Choroid plexus epithelial cell (primary cell): ENCODE measurements around the gene KRCC1.

Experiments used
- DNase-seq: peaks from one replicate; pipeline ENCODE4 v3.0.0-alpha.2; 2010; ENCODE audit warnings: low read depth
- H3K4me3 ChIP-seq: 2 replicates; pipeline ENCODE4 v1.5.1; 2011; ENCODE audit warnings: low read depth, mild to moderate bottlenecking, control low read depth, low read length, moderate library complexity
- TF ChIP-seq, protein P1 (sequence below): conservative IDR thresholded peaks from 2 replicates; pipeline ENCODE4 v1.5.1; 2011; ENCODE audit warnings: low read depth, mild to moderate bottlenecking, control low read depth, inconsistent platforms, low read length, moderate library complexity

The KRCC1 gene

DNA sequence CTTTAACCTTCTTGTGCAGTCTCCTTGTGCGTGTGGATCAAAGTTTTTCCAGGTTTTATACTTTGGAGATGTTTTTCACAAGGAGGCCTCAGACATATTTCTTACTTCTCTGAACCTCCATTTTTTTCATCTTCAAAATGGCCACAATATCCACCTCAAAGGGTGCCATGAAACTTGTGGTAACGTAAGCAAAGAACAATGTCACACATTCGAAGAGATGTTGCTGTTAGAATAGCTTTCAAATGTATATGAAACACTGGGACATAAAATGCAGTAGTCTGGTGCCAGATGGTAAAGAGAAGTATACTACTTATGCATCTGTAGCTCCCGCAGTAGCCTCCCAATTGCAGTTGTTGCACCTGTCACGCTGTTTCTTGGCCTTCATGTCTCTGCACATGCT is 2.6 kb upstream of the KRCC1 start:
- no peak overlapping the region for H3K4me3 ChIP-seq
- DNase-seq: no peak
- TF ChIP-seq, protein P1, sequence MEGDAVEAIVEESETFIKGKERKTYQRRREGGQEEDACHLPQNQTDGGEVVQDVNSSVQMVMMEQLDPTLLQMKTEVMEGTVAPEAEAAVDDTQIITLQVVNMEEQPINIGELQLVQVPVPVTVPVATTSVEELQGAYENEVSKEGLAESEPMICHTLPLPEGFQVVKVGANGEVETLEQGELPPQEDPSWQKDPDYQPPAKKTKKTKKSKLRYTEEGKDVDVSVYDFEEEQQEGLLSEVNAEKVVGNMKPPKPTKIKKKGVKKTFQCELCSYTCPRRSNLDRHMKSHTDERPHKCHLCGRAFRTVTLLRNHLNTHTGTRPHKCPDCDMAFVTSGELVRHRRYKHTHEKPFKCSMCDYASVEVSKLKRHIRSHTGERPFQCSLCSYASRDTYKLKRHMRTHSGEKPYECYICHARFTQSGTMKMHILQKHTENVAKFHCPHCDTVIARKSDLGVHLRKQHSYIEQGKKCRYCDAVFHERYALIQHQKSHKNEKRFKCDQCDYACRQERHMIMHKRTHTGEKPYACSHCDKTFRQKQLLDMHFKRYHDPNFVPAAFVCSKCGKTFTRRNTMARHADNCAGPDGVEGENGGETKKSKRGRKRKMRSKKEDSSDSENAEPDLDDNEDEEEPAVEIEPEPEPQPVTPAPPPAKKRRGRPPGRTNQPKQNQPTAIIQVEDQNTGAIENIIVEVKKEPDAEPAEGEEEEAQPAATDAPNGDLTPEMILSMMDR: no peak

DNA sequence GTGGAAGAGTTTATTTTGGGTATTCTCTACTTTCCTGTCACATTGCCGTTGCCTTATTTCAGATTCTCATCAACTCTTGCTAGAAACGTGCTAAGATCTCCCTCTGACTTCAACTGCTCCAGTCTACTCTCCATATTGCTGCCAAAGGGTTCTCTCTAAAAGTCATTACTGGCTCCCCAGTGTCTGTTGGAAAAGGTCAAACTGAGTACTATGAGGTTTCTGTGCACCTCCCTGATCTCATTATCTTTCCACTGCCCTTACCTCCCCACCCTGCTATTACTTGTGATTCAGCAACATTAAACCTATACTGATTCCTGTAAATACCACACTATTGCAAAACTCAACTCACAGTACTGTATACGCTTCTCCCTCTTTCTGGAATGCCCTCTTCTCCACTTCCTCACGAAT is 1.9 kb upstream of the KRCC1 start:
- TF ChIP-seq, protein P1: no peak
- DNase-seq: no peak
- H3K4me3 ChIP-seq: no peak overlapping the region

DNA sequence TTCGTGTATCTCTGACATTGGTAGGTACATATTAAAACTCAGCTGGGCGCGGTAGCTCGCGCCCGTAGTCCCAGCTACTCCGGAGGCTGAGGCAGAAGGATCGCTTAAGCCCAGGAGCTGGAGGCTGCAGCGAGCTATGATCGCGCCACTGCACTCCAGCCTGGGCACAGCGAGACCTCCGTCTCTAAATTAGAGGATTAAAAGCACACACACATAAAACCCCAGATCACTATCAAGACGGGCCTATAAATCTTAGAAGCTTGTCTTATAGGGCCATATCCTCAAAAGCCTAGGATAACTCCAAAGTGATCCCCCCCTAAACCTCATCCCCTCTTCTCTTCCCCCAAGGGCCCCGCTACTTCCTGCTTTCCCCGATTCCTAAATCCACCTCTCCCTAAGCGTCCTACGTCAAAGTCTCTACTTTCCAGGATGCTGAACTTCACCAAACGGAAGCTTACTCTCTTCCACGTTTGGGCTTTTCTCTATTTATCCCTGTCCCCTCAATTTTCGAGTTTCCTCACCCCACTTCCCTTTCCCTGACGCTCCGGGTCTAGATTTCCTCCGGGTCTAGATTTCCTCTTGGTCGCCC is 707 bp downstream of the KRCC1 start:
- peak; percentile 40 for DNase-seq
- TF ChIP-seq, protein P1: no peak
- peak overlapping the region; percentile 79 for H3K4me3 ChIP-seq

DNA sequence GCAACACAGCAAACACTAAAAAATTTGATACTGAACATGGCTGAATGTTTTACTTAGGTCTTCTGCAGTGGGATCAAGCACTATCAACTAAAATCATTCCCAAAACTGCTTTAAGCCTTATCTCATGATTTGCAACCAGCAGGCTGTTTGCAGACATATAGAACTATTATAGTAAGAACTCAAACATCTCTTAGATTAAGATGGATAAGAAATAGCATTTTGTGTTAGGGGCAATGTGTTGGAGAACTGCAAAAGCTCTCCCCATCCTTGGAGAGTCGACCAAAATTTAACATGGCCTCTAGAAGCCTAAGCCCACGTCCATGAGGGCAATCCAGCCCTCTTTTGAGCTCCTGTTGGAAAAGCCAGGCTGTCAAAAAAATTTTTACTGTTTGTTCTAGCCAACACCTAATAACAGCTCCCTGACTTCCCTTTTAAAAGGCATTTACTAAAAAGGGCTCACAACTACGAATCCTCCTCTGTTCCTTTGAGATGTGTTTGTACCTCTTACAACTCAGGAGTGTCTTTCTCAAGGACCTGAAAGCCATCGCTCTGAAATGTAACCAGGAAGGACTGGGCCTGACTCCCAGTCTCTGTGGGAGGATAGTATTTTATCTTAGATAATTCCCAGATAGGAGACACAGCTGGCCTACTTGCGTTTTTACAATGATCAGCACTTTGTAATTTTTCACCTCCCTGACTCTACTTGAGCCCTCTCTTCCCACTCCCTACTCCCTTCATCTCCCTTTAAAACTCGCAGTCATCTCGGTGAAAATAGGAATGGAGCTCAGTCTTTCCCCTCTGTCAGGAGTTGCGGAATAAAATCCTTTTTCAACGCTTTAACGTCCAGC is 1.4 kb downstream of the KRCC1 start:
- H3K4me3 ChIP-seq: peak overlapping the region; percentile 79
- peak; percentile 13 for DNase-seq
- TF ChIP-seq, protein P1: no peak

DNA sequence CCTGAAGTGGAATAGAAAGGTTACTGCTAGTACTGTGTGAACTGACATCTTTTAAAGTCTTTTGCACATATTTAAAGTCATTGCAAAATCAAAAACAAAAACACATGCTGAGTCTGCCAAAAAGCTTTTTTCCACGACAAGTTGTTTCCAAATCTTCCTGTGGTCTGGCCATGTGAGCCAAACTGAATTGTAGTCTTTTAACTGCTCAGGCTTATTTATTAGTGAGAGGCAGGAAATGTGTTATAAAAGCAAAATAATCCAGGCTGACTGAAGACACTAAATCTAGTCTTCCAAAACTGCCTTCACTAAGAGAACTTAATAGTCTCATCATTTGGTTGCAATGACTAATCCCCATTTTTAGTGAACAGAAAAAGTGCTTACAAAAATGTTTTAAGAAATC is 2.3 kb downstream of the KRCC1 start:
- TF ChIP-seq, protein P1: no peak
- peak; percentile 81 for DNase-seq
- no peak overlapping the region for H3K4me3 ChIP-seq

DNA sequence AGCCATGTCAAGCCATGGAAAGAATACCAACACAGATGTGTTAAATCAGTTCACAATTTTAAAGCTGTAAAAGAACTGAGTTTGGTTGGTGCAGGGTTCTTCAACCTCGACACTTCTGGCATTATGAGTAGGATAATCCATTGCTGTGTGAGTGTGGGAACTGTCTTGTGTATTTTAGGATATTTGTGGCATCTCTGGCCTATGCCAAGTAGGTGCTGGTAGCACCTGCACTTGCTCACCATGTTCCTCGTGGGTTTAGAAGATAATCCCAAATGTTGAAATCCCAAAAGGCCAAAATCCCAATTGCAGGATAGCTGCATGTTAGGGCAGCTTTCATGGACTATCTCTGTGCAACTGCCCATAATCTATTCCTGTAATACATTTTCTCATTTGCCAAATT is 3.8 kb downstream of the KRCC1 start:
- DNase-seq: no peak
- TF ChIP-seq, protein P1: no peak
- H3K4me3 ChIP-seq: no peak overlapping the region
